ENCODE data around the gene ID1.
"Not testable (repeated sequence)": the region's sequence is repeated elsewhere in the genome, so short reads cannot be mapped to it uniquely, and the experiment has no call there.

ID1 gene

GRCh38 chr20:31572701-31573554 is 32.2 kb upstream of the ID1 start:
- in situ Hi-C loops (cut with HindIII; ENCODE audit: low sequenced_read_pairs) = no loop called here

- in situ Hi-C loops (cut with HindIII; ENCODE audit: low sequenced_read_pairs) = no loop called here
Measured at GRCh38 chr20:31573555-31574321, 31.4 kb upstream of the ID1 start.

GRCh38 chr20:31574986-31575385 is 30.1 kb upstream of the ID1 start:
- in situ Hi-C loops (cut with HindIII; ENCODE audit: low sequenced_read_pairs) = not testable (repeated sequence)

- in situ Hi-C loops (cut with HindIII; ENCODE audit: low sequenced_read_pairs) = no loop called here
Measured at GRCh38 chr20:31576751-31577150, 28.3 kb upstream of the ID1 start.

- in situ Hi-C loops (cut with HindIII; ENCODE audit: low sequenced_read_pairs) = no loop called here
Measured at GRCh38 chr20:31577194-31577593, 27.9 kb upstream of the ID1 start.

GRCh38 chr20:31578448-31579138 is 26.5 kb upstream of the ID1 start:
- in situ Hi-C loops (cut with HindIII; ENCODE audit: low sequenced_read_pairs) = no loop called here

GRCh38 chr20:31579245-31579644 is 25.8 kb upstream of the ID1 start:
- in situ Hi-C loops (cut with HindIII; ENCODE audit: low sequenced_read_pairs) = no loop called here

GRCh38 chr20:31579941-31580651 is 25.0 kb upstream of the ID1 start:
- in situ Hi-C loops (cut with HindIII; ENCODE audit: low sequenced_read_pairs) = not testable (repeated sequence)

GRCh38 chr20:31580706-31581105 is 24.4 kb upstream of the ID1 start:
- in situ Hi-C loops (cut with HindIII; ENCODE audit: low sequenced_read_pairs) = no loop called here

GRCh38 chr20:31581391-31581790 is 23.7 kb upstream of the ID1 start:
- in situ Hi-C loops (cut with HindIII; ENCODE audit: low sequenced_read_pairs) = no loop called here

- in situ Hi-C loops (cut with HindIII; ENCODE audit: low sequenced_read_pairs) = no loop called here
Measured at GRCh38 chr20:31587545-31588389, 17.3 kb upstream of the ID1 start.

- in situ Hi-C loops (cut with HindIII; ENCODE audit: low sequenced_read_pairs) = no loop called here
Measured at GRCh38 chr20:31590717-31591225, 14.3 kb upstream of the ID1 start.

- in situ Hi-C loops (cut with HindIII; ENCODE audit: low sequenced_read_pairs) = no loop called here
Measured at GRCh38 chr20:31593221-31594001, 11.7 kb upstream of the ID1 start.

GRCh38 chr20:31594002-31594557 is 11.0 kb upstream of the ID1 start:
- in situ Hi-C loops (cut with HindIII; ENCODE audit: low sequenced_read_pairs) = no loop called here

GRCh38 chr20:31594558-31595379 is 10.3 kb upstream of the ID1 start:
- in situ Hi-C loops (cut with HindIII; ENCODE audit: low sequenced_read_pairs) = no loop called here

GRCh38 chr20:31595380-31595653 is 9.8 kb upstream of the ID1 start:
- in situ Hi-C loops (cut with HindIII; ENCODE audit: low sequenced_read_pairs) = no loop called here

- in situ Hi-C loops (cut with HindIII; ENCODE audit: low sequenced_read_pairs) = no loop called here
Measured at GRCh38 chr20:31595654-31596411, 9.3 kb upstream of the ID1 start.

GRCh38 chr20:31596412-31596715 is 8.7 kb upstream of the ID1 start:
- in situ Hi-C loops (cut with HindIII; ENCODE audit: low sequenced_read_pairs) = not testable (repeated sequence)

Measured in DLD1 (cell line).